ENCODE measurements around the gene SKAP2.

- no peak for TF ChIP-seq POLR2AphosphoS5 (IDR thresholded peaks at IDR 0.05; ENCODE audit: low read depth, low read length)
- no peak for TF ChIP-seq POLR2A (IDR thresholded peaks at IDR 0.05; ENCODE audit: low read depth, low read length)
- no peak for TF ChIP-seq TAF1 (IDR thresholded peaks at IDR 0.05; ENCODE audit: borderline replicate concordance, low read depth, low read length)
Observed at GRCh38 chr7:26729150-26729775, 135.1 kb downstream of the SKAP2 start.
